Endometrium (tissue), 2 donors: ENCODE measurements around the gene NPAS1.

ENCODE experiments used
- FAIRE-seq: peaks from 2 replicates; lab custom pipeline; 2012; peaks lifted over from hg19 to GRCh38; lab: Jason Lieb, UNC
- donor health status: control.
- donor health status: control.

The NPAS1 gene

DNA sequence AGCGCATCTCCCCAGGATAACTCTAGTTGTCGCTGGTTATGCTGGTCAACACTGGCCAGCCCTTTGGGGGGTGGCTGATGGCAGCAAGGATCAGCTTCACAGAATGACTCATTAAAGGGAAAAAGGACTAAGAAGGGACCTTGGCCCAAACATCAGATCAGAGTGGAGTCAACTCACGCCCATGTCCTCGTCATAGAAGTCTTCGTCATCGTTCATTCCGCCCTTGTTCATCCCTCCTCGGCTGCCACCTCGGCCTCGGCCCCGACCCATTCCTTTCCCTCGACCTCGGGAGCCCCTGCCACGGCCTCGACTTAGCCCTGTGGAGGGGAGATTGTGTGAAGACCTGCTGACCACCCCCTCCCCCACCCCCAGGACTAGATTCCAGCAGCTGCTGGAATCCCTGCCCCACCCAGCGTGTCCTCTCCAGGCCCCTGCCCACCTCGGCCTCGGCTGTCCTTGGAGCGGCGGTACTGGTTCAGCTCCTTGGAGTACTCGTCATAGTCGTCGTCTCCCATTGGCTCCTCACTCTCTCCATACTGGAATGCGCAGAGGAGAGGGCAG lies 65.3 kb downstream of the NPAS1 start:
- no peak for FAIRE-seq

DNA sequence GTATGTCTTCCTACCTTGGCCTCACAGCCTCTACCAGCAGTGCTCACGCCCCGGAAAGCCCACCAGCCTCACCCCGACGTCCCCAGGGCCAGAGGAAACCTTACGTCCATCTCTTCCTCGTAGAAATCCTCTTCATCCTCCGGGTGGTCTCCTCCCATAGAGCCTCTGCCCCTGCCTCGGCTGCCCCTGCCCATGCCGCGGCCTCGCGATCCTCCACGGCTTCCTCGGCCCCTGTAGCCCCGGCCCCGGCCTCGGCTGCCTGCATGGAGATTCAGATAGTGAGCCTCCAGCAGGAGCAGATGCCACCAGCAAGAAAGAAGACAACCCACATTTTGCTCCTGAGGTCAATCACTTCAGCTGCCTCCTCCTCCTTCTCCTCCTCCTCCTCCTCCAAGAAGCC lies 66.6 kb downstream of the NPAS1 start:
- no peak for FAIRE-seq

DNA sequence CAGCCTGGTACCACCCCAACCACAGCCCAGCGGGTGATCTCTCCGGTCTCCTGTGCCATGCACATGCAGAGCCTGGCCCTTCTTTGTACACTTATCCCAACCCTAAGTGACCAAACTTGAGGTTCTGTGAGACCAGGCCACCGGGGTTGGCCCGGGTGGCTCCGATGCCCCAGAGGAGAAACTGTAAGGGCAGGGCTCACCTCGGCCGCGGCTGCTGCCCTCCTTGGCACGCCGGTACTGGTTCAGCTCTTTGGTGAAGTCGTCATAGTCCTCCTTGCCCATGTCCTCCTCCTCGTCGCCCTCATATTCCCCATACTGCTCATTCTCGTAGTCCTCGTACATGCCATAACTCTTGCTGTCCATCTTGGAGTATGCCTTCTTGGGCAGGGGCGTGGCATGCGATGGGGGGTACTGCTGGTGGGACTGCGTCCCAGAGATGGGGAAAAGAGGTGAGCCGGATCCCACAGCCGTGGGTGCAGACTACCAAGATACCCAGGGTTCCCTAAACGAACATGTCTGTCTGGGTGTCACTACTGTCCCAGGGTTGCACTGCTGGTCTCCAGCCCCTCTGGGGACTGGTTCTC lies 70.2 kb downstream of the NPAS1 start:
- FAIRE-seq, result no peak

- FAIRE-seq, result no peak
Measured at GRCh38 chr19:47093254-47093653, 73.6 kb downstream of the NPAS1 start.

- no peak for FAIRE-seq
Measured at GRCh38 chr19:47093841-47094240, 74.2 kb downstream of the NPAS1 start.

- FAIRE-seq, result no peak
Measured at GRCh38 chr19:47094557-47095475, 75.2 kb downstream of the NPAS1 start.
